PC-9 (cell line): ENCODE data around the gene STARD7.

ENCODE experiments used
- EZH2 ChIP-seq: fragments of 200-600 bp; sonication (generic); IDR thresholded peaks from 2 replicates; pipeline ENCODE4 v1.8.0; 2017; ENCODE audit warnings: antibody characterized with exemption, low read depth
- TF ChIP-seq, protein P1 (sequence below): fragments of 200-600 bp; sonication (generic); conservative IDR thresholded peaks from 2 replicates; pipeline ENCODE4 v1.6.1; 2017; ENCODE audit warnings: mixed run types, antibody characterized with exemption, mild to moderate bottlenecking, moderate library complexity

DNA sequence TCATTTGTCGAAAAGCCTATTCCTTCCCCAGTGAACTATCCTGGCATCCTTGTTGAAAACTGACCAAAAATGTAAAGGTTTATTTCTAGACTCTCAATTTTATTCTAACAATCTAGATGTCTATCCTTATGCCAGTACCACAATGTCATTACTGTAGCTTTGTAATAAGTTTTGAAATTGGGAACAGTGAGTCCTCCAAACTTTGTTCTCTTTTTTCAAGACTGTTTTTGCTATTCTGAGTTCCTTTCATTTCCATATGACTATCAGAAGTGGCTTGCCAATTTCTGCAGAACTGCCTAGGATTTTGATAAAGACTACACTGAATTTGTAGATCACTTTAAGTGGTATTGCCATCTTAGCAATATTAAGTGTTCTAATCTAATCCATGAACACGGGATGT is 9.7 kb downstream of the STARD7 start:
- TF ChIP-seq, protein P1, sequence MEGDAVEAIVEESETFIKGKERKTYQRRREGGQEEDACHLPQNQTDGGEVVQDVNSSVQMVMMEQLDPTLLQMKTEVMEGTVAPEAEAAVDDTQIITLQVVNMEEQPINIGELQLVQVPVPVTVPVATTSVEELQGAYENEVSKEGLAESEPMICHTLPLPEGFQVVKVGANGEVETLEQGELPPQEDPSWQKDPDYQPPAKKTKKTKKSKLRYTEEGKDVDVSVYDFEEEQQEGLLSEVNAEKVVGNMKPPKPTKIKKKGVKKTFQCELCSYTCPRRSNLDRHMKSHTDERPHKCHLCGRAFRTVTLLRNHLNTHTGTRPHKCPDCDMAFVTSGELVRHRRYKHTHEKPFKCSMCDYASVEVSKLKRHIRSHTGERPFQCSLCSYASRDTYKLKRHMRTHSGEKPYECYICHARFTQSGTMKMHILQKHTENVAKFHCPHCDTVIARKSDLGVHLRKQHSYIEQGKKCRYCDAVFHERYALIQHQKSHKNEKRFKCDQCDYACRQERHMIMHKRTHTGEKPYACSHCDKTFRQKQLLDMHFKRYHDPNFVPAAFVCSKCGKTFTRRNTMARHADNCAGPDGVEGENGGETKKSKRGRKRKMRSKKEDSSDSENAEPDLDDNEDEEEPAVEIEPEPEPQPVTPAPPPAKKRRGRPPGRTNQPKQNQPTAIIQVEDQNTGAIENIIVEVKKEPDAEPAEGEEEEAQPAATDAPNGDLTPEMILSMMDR, result no peak
- no peak for TF ChIP-seq EZH2
